AG04450 (cell line): ENCODE data around the gene ECE1. TPM values are rescaled to one million over a fixed set of nuclear protein-coding genes. Genes with fewer than 3 reads are reported as not detected.
"Not testable (repeated sequence)": the region's sequence is repeated elsewhere in the genome, so short reads cannot be mapped to it uniquely, and the experiment has no call there.

Experiments
- CTCF ChIA-PET: fragments of 300-600, 350-600 bp; formaldehyde crosslinking; extraction: SDS; loops from one replicate; lab custom pipeline; 2022; ENCODE audit warnings: antibody characterized with exemption, inconsistent platforms; lab: Charles Lee
- POLR2A ChIA-PET: fragments of 350-600 bp; formaldehyde crosslinking; extraction: SDS; loops from one replicate; lab custom pipeline; 2021; ENCODE audit warnings: antibody characterized with exemption, inconsistent platforms; lab: Yijun Ruan, JAX
- DNase-seq: peaks from one replicate; pipeline ENCODE4 v3.0.0-alpha.2; 2011; ENCODE audit warnings: low read depth, low spot score
- H3K27ac ChIP-seq: one replicate; pipeline ENCODE4 v1.5.1; 2012; ENCODE audit warnings: low read depth, low read length, control low read depth
- H3K27me3 ChIP-seq: one replicate; pipeline ENCODE4 v1.6.0; 2012; ENCODE audit warnings: low read length; ENCODE audit not compliant: control insufficient read depth, insufficient read depth
- H3K4me3 ChIP-seq: 2 replicates; pipeline ENCODE4 v1.5.1; 2011; ENCODE audit warnings: mild to moderate bottlenecking, low read depth, low read length, control low read depth
- H3K9me3 ChIP-seq: 2 replicates; pipeline ENCODE4 v1.5.1; 2012; ENCODE audit warnings: low read length; ENCODE audit not compliant: control insufficient read depth, insufficient read depth
- CTCF ChIP-seq: IDR thresholded peaks from 2 replicates; pipeline ENCODE4 v1.5.1; 2011; ENCODE audit warnings: low read depth, low read length, control low read depth, inconsistent platforms
- polyA plus RNA-seq: library from polyadenylated mRNA; depleted of rRNA; stranded (reverse); fragments of >200 nt; gene quantifications from 2 replicates; pipeline ENCODE4 v1.2.3, GENCODE V29; 2011

ECE1 gene
- polyA plus RNA-seq, 1 experiment: 161 TPM

GRCh38 chr1:21206117-21206516, 84.1 kb downstream of the ECE1 start:
- ChIA-PET CTCF (interaction anchor here (1.4 kb wide), 1 partner anchor 11 kb away, joined by 3 read pairs; no protein-coding TSS in a partner anchor), POLR2A (no interaction called here)
- H3K27me3 ChIP-seq: no peaks in the 10 kb centered on the region
- DNase-seq: no peak
- no peak overlapping the region for H3K4me3 ChIP-seq
- H3K9me3 ChIP-seq: no peaks in the 10 kb centered on the region
- TF ChIP-seq CTCF: no peak
- H3K27ac ChIP-seq: no peak overlapping the region

- no peak for DNase-seq
- ChIA-PET CTCF (no interaction called here), POLR2A (no interaction called here)
- no peak for TF ChIP-seq CTCF
- H3K9me3 ChIP-seq: no peaks in the 10 kb centered on the region
- H3K27me3 ChIP-seq: no peaks in the 10 kb centered on the region
- no peak overlapping the region for H3K27ac ChIP-seq
- no peak overlapping the region for H3K4me3 ChIP-seq
These were observed 84.8 kb downstream of the ECE1 start for GRCh38 chr1:21205416-21205815.

- no peaks in the 10 kb centered on the region for H3K9me3 ChIP-seq
- H3K27ac ChIP-seq: no peak overlapping the region
- ChIA-PET CTCF (interaction anchor here (2.7 kb wide), 1 partner anchor 15 kb away, joined by 8 read pairs; no protein-coding TSS in a partner anchor), POLR2A (no interaction called here)
- DNase-seq: no peak
- no peak overlapping the region for H3K4me3 ChIP-seq
- no peak for TF ChIP-seq CTCF
- H3K27me3 ChIP-seq: no peaks in the 10 kb centered on the region
These were observed 88.6 kb downstream of the ECE1 start for GRCh38 chr1:21201650-21202049.

DNA sequence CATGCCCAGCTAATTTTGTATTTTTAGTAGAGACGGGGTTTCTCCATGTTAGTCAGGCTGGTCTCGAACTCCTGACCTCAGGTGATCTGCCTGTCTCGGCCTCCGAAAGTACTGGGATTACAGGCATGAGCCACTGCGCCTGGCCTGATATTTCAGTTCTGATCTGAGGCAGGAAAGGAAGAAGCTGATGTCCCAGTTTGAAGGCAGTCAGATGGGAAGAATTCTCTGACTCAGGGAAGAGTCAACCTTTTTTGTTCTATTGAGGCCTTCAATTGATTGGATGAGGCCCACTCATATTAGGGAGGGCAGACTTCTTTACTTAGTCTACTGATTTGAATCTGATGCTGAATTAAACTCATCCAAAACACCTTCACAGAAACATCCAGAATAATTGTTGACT, 89.0 kb downstream of the ECE1 start:
- DNase-seq, POLR2A ChIA-PET, H3K9me3 ChIP-seq, CTCF ChIA-PET, H3K27ac ChIP-seq, H3K4me3 ChIP-seq, H3K27me3 ChIP-seq: not testable (repeated sequence)

GRCh38 chr1:21200767-21201166, 89.5 kb downstream of the ECE1 start:
- no peaks in the 10 kb centered on the region for H3K9me3 ChIP-seq
- DNase-seq: no peak
- CTCF ChIA-PET: no interaction called here
- H3K4me3 ChIP-seq: no peak overlapping the region
- no peak overlapping the region for H3K27ac ChIP-seq
- POLR2A ChIA-PET: no interaction called here
- no peak for TF ChIP-seq CTCF
- no peaks in the 10 kb centered on the region for H3K27me3 ChIP-seq

DNA sequence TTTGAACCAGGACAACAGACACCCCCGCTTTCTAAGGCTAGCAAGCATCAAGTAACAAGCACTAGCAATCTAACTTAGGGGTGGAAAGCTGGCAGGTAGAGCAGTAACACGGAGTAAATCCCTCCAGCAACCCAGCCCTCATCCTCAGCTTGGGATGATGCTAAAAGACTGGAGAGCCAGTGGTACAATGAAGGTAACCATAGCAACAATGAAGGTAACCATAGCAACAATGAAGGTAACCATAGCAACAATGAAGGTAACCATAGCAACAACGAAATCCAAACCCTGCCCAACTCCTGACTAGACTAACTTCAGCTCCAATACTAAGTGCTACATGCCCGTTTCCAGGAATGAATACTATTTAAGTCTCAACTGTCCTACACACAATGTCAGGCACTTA, 91.3 kb downstream of the ECE1 start:
- POLR2A ChIA-PET: no interaction called here
- CTCF ChIA-PET: interaction anchor here (0.9 kb wide), 1 partner anchor 502 kb away, joined by 6 read pairs; no protein-coding TSS in a partner anchor

More for the DNA sequence above, 91.3 kb downstream of the ECE1 start:
- DNase-seq: no peak
- TF ChIP-seq CTCF: no peak
- no peak overlapping the region for H3K4me3 ChIP-seq
- H3K27me3 ChIP-seq: no peaks in the 10 kb centered on the region
- no peak overlapping the region for H3K27ac ChIP-seq
- H3K9me3 ChIP-seq: no peaks in the 10 kb centered on the region
